GM21423 (cell line): ENCODE measurements around the gene DIAPH3.

Experiments
- ATAC-seq: cut with Tn5 transposase; IDR thresholded peaks from one replicate; pipeline ENCODE4 v1.9.1; 2021; ENCODE audit warnings: mild to moderate bottlenecking, moderate library complexity; ENCODE audit not compliant: unreplicated experiment

The DIAPH3 gene

DNA sequence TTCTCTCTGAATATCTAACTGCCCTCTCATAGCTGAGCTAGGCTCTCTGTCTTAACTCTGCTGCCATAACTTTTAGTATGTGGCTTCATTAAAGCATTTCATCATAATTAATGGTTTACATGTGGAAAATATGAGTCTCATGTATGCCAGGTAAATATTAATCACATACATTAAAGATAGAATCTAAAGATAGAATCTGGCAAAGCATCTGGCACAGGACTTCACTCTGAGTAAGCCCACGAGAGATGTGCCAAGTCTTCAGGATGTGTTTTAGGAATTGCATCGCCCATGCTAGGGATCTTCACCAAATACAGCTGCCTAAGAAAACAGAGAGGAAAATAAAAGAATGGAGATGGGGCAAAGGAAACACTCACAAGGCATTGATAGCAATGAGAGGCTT is 285.8 kb downstream of the DIAPH3 start:
- no peak for ATAC-seq

DNA sequence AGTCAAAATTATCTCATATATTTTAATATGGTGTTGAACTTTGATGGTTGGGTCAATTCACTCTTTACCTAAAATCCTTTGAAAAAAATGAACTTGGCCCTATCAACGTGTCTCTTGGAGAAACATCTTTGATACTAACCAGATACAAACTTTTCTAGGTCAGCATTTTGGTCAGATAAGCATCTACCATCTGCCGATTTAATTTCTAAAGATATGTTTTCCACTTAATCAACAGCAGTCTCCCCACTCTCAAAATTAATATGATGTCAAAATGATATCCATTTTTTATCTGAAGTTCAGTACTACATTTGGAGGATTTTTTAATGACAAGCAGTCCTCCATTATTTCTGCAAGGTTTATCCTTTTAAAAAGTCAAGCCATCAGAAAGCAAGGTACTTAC is 288.8 kb downstream of the DIAPH3 start:
- no peak for ATAC-seq

DNA sequence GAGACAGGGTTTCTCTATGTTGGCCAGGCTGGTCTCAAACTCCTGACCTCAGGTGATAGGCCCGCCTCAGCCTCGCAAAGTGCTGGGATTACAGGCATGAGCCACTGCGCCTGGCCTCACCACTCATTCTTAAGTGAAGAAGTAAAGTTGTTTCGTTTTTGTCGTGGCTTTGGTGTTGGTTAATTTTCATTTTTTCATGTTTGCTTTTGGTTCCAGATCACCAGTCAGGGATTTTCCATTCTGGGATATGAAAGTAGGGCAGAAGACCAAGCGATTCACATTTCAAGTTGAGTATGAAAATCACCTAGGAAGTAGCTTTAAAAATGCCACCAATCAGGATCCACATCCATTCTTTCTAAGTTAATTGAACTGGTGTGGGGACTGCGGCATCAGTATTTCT is 289.9 kb downstream of the DIAPH3 start:
- no peak for ATAC-seq

DNA sequence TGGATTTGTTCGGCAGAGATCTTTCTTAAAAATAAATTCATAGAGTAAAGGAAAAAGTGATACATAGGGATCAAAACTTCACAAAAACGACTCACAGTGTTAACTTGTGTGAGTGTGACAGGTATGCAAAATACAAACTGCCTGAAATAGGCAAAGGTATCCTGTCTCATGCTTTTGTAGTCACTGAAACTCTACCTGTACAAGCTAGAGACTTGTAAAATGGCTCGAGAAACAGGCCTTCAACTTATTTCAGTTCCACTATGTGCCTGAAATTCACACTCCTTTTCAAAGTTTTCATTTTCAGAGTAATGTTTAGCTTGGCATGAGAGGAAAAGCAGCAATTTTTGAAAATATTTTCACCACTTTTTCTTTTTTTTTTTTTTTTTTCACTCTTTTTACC is 290.4 kb downstream of the DIAPH3 start:
- no peak for ATAC-seq

DNA sequence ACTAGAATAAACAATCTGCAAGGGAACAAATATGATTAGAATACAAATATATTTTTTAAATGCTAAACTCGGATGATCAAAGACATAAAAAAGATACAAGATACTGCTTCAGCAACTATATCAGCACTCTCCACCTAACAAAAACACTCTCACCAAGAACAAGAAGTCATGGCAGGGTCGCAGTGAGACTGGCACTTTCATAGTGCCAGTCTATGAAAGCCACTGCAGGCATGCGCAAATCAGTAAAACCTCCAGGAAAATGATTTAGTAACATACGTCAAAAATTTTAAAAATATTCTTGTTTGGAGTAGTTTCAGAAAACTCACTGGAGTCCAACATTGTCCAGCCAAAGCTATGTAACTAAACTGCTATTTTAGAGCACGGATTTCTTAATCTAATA is 295.9 kb downstream of the DIAPH3 start:
- no peak for ATAC-seq

DNA sequence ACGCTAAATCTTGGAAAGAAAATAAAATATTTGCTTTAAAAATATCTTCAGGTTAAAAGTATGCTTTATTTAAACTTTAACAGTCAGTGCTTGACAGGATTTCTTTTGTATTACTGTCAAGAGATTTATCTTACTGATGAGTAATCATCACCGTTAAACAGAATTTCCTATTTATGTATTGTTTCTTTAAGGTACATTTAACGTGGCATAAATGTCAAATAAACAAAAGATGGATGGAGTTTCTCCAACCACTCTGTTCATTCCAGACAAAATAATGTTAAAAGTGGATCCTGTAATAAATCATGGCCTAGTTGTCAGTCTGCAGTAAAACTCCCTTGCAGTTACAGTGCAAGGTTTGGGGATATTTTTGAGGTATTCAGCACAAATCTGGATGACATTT is 298.3 kb downstream of the DIAPH3 start:
- no peak for ATAC-seq

DNA sequence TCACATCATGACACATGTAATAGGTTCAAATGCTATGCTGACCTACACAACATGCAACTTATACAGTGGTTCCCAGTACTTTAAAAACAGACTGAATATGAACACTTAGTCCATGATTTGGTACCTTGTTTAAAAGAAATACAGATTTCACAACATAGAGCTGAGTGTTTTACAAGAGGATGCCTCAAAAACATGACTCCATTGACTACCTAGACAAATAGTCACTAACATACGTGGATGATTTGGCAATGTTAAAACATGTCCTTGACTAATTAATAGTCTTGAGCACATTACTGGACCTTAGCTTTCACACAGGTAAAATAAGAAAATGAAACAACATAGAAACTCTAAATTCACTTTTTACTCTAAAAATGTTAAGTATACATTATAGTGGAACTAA is 300.1 kb downstream of the DIAPH3 start:
- ATAC-seq = no peak

DNA sequence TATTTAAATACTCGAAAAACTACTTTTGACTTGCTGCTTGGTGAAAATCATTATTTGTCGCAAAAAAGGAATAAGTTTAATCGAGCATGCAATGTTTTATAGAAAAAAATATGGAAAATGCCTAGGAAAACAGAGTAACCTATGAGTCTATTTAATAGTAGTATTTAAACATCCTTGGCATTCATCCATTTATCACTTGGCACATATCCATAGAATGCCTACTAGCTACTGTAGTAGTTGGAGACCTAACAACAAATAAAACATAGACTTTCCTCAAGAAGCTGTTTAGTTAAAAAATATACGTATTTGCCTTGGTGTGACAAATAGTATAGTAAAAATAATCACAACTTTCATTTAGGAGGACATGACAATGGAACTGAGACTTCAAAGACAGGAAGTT is 302.1 kb downstream of the DIAPH3 start:
- ATAC-seq = no peak

DNA sequence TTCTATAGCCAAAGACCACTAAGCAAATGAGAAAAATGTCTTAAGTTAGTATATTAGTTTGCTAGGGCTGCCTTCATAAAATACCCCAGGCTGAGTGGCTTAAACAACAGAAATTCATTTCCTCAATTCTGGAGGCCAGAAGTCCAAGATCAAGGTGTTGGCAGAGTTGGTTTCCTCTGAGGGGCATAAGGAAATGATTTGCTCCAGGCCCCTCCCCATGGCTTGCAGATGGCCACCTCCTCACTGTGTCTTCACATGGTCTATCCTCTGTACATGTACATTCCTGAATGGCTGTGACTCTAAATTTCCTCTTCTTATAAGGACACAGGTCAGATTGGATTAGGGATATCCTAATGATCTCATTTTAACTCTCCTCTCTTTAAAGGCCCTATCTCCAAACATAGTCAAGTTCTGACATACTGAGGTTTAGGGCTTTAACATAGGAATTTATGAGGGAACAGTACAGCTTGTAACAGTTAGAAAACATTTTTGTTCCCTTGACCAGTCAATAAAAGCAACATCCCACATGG is 307.4 kb downstream of the DIAPH3 start:
- no peak for ATAC-seq

DNA sequence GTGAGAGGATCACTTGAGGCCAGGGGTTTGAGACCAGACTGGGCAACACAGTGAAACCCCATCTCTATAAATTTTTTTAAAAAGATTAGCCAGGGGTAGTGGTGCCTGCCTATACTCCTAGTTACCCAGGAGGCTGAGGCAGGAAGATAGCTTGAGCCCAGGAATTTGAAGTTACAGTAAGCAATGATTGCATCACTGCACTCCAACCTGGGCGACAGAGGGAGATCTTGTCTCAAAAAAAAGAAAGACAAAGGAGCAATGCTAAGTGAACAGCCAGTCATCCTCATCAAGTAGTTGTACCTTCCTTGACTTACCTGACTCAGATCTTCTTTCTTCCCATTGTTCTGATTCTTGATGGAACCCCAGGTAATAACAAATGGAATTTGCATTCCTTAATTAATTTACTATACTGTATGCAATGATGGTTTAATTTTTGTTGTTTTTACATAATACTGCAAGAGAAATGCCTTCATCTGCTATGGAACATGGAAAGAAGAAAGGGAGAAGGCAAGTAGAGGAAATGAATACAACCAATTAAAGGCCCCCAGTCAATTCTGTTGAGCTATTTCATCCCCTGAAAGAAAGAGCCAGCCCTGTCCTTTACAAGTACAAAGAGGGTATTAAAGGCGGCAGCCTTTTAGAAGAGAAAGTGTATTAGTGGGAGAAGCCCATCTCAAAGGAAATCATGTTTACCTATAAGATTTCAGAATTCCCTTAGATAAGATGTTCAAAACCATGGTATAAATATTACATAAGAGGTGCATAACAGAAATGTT is 316.7 kb downstream of the DIAPH3 start:
- no peak for ATAC-seq

DNA sequence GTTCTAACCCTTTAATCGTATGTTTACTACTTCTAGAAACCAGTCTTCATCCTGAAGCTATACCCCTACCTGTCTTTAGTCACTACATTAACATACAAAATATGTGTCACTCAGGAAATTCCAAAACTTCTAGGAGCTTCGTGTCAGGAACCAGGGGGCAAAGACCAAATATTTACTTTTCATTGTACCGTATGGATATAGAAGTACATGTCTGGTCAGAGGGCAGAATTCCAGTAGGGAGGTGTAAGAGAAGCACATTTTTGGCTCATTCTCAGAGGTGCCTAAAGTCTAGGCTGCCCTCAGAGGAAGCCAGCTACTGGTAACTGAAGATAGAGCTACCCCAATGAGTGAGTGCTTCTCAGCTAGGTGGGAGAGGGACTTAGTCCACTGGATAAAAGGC is 320.7 kb downstream of the DIAPH3 start:
- no peak for ATAC-seq

DNA sequence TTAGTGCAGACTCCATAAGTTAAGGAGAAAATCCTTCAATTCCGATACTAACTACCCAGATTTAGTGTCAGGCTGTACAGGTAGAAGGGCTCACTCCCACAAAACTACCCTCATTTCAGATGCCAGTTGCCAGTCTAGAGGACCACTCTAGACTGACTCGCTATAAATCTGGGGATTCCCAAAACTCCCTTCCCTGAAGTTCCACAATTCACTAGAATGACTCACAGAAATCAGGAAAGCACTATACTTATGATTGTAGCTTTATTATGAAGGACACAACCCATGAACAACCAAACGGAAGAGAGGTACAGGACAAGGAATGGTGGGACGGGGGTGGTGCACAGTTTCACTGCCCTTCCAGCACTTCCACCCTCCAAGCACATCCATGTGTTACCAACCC is 321.2 kb downstream of the DIAPH3 start:
- no peak for ATAC-seq

DNA sequence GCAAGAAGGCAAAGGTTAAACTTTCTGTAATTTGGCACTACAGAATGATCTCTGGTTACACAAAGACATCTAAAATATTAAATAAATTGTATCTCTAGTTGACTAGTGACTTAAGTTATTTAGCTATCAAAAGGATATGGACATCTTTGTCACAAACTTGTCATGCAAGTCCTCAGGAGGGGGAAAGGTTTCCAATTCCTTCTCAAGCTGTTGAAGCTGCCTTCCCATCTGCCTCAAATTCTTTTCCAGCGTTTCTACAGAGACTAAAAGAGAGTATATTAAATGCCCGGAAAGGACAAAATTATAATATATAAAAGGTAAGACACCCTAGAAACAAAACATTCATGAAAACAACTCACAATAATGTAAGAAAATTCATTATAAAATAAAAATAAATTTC is 324.5 kb downstream of the DIAPH3 start:
- ATAC-seq = no peak

DNA sequence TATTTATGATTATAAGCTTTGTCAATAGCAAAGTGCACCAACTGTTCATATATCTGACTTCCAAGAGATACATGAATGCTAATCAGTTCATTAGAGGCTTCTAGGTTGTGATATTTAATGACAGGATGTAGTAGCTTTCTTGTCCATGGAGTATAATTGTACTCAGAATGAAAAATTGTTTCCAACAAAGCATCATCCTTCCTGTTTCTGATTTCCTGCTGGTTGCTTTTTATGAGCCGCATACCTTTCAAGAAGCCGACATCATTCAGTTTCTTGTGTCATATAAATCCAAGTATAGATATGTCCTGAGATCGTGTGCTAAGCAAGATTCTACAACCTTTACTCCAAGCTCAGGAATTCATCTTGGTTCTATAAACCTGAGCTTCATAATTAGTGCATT is 326.6 kb downstream of the DIAPH3 start:
- ATAC-seq = no peak

DNA sequence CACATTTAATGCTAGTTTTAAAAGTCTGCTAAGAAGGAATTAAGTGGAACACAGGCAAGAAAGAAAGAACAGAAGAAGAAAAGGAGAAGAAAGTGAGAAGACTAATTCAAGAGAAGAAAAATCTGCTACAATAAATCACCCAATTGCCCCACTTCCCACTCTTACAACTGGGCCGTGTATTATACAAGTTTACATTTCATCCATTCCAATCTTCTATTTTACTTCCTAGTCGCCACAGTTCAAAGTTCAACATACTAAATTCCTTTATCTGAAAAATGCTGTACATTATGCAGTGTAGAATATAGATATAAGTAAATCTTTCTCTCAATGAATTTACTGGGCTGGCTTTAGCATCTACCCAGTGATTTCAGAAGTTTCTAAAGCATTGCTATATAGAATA is 328.2 kb downstream of the DIAPH3 start:
- no peak for ATAC-seq

DNA sequence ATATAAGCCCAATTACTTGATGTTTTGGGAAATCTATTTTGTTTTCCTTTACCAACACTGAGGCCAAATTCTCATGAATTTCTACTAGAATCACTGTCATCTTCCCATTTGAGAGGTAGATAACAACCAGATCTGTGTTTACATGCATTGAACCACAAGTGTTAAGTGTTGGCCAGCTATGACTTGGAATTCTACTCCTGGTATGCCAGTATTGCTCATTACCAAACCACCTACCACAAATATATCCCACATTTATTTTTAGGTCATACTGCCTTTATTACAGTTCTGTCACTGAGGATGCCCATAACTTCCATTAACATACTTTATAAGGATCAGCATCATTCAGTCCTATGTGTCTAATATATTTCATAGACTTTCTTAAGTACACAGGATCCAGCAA is 328.9 kb downstream of the DIAPH3 start:
- no peak for ATAC-seq

DNA sequence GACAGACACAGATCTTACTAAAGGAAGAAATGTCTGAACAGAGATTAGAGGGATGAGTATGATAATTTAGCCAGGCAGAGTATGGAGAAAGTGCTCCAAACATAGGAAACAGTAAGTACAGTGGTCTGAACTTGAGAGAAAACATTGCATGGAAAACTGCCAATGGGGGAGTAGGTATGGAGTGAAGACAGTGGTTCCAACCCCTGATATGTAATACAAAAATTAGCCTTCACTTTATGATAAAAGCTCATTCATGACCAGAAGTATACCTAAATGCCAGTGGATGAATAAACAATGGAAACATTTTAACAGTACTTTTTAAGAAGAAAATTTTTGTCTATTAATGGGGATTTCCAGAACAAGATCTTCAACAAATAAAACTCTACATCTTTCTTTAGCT is 334.0 kb downstream of the DIAPH3 start:
- ATAC-seq = no peak

DNA sequence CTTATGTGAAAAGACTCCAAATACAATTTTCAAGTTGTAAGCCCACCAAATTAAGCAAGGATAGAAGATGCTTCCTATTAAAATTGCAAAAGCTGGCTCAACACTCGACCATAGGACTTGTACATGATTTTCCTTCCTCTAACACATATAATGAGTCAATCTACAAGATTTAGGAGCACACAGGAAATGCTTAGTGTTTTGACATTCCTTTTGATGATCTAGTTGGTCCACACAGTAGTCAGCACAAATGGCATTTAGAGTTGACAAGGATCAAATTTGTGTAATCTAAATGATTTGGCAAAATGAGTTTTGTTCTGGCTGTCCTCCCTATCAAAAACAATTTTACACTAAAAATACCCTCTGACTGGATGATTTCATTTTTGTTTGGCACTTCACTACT is 340.2 kb downstream of the DIAPH3 start:
- ATAC-seq = no peak

DNA sequence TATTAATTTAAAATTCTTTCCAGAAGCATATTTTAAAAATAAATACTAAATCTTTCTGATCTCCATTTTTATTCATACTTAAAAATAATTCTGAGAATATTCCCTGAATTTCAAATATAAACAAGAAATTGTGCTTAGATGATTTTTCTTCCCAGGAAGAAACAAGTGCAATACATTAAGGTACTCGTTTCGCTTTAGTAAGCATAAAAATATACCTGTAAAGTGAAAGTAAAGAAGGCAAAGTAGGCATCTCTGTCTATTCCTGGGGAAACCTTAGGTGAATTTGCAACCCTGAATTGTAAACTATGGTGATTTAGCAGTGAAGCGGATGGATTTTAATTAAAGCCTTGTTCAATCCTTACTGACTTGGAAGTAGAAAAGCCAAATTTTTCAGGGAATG is 354.2 kb downstream of the DIAPH3 start:
- no peak for ATAC-seq

DNA sequence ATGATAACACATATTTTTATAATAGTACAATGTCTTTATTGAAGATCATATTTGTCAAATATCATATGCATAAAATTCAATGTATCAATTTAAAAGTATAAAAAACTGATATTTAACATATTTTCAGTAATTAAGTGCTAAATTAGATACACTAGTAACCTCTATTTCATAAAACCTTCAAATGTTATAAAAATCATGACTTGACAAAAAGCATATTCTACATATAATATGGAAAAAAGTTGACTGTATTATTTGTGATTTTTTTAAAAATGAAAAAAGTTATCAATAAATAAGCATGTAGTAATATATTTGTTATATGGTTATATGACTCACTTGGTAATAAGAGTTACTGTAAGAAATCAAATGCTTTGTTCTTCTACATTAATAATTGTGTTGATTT is 356.9 kb downstream of the DIAPH3 start:
- no peak for ATAC-seq

DNA sequence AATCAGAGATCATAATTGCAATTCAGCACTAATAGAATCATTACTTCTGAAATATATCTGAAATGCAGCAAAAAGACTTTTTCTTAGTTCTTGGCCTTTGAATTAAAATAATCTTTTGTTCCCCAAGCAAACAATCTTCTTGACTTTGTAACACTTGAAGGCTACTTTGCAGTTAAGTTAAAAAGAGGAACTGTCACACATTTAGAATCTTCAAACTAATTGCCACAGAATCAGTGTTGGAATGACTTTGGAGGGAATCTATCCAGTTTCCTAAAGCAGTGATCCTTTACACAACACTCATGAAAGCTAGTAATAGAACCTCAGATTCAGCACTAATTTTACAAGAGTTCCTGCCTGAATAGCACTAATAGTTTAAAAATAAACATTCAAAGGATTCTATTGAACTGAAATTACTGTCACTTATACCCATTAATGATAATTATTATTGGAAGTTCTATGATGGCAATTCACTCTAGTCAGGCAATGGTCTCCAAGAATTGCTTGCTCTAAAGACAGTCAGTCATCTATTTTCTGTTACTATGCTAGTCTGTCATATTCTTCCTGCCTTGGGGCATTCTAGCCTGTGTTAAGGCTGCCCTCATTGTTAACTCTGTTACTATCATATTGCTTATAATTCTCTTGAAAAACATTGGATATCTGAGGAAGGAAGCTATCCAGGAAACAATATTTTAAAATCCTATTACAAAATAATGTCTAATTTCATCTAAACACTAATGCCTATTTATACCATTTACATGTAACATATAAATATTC is 362.4 kb downstream of the DIAPH3 start:
- no peak for ATAC-seq

DNA sequence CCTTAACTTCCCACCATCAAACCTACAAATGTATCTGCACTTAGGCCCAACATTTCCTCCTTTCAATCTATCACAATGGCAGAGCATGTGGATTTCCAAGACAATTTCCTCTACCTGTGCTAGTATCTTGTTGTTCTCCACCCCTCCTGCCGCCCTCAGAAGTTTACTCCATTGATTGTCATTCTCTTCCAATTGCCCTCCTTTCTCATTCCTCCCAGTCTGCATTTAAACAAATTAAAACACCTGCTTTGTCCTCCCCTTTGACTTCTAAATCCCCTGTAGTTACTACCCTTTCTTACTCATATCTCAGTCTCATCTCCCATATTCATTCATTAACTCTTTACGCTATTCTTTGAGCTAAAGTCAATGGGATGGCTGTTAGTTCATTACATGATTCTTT is 370.6 kb downstream of the DIAPH3 start:
- ATAC-seq = no peak
